ENCODE measurements around the gene CFDP1.

Gene CFDP1

DNA sequence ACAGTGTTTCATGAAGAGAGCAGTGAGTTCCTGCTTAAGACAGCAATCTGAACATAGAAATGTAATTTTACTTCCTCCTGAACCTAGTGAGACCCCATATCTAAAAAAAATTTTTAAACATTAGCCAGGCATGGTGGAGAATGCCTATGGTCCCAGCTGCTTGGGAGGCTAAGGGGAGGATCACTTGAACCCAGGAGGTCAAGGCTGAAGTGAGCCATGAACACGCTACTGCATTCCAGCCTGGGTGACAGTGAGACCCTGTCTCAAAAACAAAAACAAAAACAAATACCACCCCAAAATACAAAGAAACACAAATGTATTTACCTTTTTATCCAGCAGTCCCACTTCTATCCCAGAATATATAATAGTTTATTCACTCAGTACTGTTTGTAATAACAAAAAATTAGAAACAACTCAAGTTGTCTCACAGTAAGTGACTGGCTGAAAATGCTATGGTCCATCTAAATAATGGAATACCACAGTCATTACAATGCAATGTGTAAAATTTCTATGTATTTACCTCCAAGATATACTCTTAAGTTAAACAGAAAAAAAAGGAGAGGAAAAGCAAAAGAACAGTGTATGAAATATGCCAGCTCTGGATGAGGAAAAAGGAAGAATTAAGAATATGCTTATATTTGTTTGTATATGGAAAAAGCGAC is 16.3 kb downstream of the CFDP1 start:
- DNase-seq (ENCODE audit: low read depth, low spot score) = no peak
- no peak overlapping the region for H3K27ac ChIP-seq

DNA sequence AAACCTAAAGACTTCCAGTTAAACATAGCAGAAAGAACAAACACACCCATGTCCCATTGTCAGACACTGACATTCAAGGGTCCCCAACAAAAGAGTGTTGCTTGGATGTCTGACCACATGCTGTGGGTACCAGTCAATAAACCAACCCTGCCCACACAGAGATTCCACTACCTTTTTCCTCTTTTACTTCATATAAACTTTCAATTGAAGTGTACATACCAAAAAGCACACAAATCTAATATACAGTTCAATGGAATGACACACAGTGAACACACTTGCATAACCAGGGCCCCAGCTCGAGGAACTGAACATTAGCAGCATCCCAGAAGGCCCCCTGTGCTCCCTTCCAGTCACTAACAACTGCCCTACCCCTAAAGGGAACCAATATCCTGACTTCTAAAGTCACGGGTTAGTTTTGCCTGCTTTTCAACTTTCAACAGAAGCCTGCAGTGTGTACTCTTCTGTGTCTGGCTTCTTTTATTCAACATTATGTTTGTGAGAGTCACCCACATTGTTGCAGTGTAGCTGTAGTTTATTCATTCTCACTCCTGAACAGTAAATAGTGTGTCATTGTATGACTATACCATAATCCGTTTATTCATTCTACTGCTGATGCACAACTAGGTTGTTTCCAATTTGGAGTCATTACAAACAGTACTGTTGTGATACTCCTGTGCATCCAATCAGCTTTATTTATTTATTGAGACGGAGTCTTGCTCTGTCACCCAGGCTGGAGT is 18.0 kb downstream of the CFDP1 start:
- peak overlapping the region; percentile 10 for H3K27ac ChIP-seq
- peak; percentile 34 for DNase-seq (ENCODE audit: low read depth, low spot score)

DNA sequence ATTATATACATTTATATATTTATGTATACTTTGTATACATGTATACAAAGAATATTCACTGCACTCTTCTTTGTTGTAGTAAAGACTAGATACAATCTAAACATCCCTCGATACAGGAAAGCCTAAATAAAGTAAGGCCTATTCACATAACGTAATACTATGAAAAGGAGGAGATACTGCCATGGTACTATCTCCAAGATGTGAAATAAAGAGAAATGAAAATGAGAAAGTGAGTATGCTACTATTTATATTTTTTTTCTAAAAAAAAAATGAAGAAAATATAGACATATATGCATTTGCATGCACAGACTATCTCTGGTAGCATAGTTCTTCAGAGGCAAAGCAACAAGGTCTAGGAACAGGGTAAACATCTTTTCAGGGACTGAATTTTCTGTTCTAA is 19.4 kb downstream of the CFDP1 start:
- DNase-seq (ENCODE audit: low read depth, low spot score) = no peak
- H3K27ac ChIP-seq = no peak overlapping the region

DNA sequence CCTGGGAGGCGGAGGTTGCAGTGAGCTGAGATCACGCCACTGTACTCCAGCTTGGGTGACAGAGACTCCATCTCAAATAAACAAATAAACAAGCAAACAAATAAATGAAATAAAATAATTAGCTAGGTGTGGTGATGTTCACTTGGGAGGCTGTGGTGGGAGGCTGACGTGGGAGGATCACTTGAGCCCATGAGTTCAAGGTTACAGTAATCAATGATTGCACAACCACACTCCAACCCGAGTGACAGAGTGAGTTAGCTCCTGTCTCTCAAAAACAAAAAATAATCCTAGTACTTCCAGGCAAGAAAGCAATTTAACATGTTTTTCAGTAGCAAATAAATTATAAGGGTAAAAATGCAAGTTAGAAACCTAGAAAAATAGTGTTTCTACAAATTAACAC is 26.4 kb downstream of the CFDP1 start:
- no peak overlapping the region for H3K27ac ChIP-seq
- DNase-seq (ENCODE audit: low read depth, low spot score) = no peak

DNA sequence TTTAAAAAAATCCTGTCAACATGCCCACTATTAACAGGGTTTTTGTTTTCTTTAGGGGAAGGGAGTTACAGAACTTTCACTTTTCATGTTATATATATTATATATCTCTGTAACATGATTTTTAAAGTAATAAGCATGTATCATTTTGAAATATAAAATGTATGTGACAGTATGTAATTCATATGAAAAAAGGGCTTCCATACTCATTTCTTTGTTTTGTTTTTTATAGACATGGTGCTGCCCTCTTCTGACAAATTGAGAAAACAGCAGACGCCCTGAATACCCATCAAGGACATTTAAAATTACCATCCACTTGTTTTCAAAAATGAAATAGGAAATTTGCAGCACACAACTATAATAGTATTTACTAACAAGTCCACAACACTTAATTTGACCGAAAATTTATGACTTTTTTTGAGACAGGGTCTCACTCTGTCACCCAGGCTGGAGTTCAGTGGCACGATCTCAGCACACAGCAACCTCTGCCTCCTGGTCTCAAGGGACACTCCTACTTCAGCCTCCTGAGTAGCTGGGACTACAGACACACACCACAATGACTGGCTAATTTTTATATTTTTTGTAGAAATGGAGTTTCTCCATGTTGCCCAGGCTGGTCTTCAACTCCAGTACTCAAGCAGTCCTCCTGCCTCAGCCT is 30.4 kb downstream of the CFDP1 start:
- H3K27ac ChIP-seq = peak overlapping the region; percentile 34
- no peak for DNase-seq (ENCODE audit: low read depth, low spot score)

DNA sequence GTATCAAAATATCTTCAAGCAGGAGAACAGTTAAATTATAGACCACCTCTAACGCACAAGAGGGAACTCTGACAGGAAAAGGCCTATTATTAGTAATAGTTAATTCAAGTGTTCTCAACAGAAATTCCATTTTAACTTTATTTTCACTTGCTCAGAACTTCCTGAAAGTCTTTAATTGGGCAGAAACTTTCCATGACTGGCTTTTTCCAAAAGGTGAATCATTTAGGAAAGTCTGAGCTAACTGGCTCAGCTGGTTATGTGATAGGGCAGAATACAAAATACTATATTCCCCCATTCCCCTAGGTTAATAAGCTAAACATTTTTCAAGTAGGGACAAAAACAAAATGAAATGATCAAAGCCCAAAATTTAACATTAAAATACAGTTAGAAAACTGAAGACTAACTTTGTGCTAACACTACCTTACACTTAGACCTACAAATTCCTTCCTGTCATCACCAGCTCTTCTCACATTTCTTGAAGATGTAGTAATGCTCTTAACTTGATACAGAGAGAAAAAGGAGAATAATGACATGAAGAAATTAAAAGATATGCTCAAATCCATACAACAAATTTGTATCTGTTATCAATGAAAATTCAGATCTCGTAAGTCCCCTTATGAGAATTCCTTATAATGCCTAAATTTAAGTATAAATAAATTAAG is 31.0 kb downstream of the CFDP1 start:
- peak overlapping the region; percentile 34 for H3K27ac ChIP-seq
- DNase-seq (ENCODE audit: low read depth, low spot score) = no peak

DNA sequence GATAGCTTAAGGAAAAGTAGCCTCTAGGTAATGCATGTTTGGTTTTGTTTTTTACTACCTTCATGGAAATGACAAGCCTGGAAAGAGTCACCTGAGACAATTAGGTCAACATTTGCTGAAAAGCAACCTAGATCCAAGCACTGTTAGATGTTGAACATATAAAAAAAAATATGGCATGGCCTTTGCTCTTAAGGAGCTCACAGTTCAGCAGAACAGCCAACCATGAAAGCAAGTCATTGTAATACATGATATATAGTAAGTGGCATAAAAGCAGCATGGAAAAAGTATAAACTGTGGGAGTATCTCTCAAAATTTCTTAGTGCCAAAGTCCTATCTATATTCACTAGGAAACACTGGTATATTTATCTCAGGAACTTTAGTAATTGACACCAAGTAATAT is 31.6 kb downstream of the CFDP1 start:
- DNase-seq (ENCODE audit: low read depth, low spot score) = no peak
- peak overlapping the region; percentile 34 for H3K27ac ChIP-seq

DNA sequence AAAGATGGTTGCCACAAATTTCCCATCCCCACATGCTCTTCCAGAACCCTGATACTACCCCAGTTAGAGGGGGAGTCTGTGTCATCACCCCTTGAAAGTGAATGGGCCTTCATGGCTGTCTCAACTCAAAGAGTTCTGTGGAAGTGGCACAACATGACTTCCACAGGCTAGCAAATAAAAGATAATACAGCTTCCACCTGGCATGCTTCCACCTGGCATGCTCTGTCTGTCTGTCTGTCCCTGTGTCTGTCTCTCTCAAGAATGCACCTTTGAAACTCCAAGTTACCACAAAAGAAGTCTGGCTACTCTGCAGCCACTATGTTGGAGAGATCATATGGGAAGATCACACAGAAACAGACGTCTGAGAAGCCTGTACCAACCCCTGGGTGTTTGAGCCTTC is 35.0 kb downstream of the CFDP1 start:
- DNase-seq (ENCODE audit: low read depth, low spot score) = no peak
- no peak overlapping the region for H3K27ac ChIP-seq

DNA sequence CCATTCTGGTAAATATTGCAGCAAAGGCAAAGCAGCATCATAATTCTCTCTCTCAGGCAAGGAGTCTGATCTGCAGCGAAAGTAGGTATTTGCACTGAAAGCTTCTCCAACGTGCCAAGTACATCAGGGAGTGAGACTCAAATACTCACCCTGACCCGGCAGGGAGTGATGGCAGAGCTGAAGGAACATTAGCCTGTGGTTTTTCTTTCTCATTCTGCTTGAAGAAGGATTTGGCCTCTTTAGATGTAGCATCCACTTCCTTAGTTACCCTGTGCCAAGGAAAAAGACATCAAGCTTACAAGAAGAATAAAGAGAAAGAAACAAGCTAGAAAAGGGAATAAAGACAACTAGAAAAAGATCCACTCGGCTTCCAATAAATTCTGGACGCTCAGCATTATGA is 38.4 kb downstream of the CFDP1 start:
- no peak for DNase-seq (ENCODE audit: low read depth, low spot score)
- H3K27ac ChIP-seq = no peak overlapping the region

DNA sequence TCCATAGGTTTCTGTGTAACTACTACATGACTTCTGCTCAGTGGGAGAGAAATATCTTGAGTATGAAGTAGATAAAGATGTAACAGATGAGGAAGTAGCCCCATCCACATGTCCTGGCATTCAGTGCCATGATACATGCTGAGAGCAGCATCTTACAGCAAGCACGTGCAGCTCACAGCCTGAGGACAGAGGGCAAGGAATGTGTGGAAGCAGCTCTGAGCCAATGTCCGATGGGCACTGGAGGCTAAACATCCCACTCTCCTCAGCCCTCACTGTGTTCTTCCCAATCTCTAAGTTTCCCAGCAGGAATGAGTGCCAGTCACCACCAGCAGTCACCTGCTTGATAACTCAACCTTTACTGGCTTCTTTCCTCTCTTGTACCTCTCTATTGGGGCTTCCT is 40.4 kb downstream of the CFDP1 start:
- DNase-seq (ENCODE audit: low read depth, low spot score) = no peak
- H3K27ac ChIP-seq = no peak overlapping the region

DNA sequence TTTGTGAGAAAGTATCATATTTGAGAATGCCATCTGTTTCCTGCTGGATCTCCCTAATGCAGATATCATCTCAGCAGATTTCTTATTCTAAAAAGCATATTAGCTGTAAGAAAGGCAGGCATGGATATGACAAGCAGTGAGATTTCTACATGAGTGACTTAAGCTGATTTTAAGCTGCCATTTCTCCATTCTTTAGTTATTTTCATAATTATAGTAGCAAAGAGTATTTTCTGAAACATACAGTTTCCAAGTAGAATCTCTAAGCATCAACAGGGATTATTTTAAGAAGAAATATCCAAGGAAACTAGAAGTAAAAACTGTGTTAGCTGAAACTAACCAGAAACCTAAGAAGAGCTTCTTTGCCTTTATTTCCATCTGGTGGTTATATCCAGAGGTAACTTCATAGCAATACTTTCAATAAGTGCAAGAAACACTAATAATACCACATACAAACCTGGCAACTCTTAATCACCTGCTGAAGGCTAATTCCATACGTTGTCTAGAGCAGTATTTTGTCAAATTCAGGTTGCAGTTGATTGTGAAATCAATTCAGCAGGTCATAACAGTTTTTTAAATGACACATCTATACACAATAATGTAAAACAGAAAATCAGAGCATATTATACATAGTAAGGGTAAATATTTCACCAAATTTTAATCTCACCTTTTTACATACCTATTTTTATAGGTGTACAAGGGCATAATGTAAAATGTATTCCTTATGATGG is 42.2 kb downstream of the CFDP1 start:
- H3K27ac ChIP-seq = no peak overlapping the region
- no peak for DNase-seq (ENCODE audit: low read depth, low spot score)

DNA sequence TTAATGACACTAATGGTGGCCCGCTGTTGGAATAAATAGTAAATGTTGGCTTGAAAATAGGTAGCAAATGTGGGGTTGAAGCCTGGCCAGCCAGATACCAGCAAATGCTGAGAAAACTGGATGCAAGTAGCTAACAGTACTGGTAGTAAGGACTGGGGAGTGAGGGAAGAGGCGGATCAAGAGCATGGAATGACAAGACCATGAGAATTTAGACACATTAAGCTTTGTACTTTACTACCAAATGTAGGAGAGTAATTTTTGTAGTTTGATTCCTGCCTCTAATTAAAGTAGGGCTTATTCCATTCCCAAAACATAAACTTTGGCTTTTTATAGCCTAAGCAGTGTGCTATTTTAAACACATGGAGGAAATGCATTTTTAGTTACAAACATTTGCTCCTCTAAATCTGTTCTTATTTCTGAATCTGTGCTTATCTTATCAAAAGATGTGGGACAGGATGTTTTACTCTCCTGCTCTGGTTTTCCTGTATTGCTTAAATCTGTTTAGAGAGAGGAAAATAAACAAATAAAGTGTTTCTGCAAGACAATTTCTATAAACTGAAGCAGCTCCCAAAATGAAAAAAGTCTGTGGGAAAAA is 44.1 kb downstream of the CFDP1 start:
- H3K27ac ChIP-seq = no peak overlapping the region
- no peak for DNase-seq (ENCODE audit: low read depth, low spot score)

DNA sequence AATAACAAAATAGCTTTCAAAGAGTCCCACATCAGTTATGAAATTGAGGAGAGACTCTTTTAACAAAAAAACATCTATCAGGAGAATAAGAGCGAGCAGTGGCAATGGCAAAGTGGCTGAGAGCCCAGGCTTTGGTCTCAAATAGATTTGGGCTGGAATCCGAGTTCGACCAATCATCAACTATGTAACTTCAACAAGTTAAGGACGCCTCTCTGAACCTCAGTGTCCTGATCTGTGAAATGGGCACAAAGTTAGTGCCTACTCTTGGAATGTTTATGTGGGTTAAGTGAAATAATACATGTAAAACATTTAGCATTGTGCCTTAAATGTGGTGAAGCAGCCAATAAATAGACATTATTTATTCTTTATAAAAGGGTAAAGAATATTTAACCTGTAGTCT is 45.4 kb downstream of the CFDP1 start:
- no peak overlapping the region for H3K27ac ChIP-seq
- no peak for DNase-seq (ENCODE audit: low read depth, low spot score)

DNA sequence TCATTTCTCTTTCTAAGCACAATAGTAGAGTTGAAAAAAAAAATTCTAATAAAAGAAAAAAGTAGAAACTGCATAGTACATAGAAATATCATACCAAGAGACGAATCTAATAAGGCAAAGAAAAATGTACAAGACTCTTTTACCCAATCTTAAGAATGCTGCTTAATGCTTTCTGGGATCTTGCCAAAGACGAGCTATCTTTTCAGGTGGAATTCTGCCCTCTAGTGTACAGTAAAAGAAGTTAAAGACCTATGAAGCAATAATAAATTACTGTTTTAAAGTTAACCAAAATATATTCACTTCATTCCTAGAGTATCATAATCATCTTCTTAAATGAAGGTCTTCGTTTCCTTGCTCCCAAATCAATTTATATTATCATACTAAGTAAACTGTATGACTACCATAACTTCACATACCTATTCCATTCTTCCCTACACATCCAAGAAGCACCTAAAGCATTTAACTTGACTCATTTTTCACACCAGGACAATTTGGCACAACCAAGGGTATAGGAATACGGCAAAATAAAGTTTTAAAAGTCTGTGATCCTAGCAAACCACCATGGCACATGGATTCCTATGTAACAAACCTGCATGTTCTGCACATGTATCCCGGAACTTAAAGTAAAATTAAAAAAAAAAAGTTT is 47.7 kb downstream of the CFDP1 start:
- no peak for DNase-seq (ENCODE audit: low read depth, low spot score)
- H3K27ac ChIP-seq = peak overlapping the region; percentile 23

DNA sequence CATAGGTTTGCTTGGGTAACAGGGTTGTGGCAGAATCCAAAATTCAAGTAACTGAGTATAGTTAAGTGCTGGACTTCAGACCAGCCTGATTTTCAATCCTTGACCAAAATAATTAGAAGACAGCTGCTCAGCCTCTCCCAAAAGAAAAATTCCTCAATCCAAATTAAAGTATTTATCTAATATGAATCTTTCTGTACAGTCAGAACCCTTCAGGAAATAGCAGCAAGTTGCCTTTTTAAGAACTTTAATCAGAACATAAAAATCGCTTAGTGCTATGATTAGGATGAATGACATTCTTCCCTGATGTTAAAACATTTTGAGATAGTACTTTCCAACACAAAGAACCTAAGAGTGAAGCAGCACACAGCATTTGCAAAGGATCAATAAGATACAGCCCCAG is 50.2 kb downstream of the CFDP1 start:
- H3K27ac ChIP-seq = peak overlapping the region; percentile 91

DNA sequence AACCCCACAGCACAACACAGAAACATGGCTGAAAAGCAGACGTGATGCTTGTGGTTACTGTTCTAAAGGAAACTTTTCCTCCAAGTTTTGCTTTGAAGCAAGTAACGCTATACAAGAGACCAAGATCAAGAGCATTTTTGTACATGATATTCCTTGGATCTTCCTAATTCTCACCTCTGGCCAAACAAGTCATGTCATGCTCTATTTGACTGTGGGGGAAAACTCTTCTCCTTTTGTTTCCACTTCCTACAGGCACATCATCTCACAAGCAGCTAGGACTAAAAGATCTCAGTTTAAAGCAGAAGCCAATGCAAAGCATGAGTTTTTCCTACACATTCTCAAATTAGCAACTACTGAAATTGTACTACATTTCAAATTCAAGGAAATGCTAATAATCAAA is 50.7 kb downstream of the CFDP1 start:
- DNase-seq (ENCODE audit: low read depth, low spot score) = no peak
- H3K27ac ChIP-seq = peak overlapping the region; percentile 91

More for the DNA sequence above, 50.2 kb downstream of the CFDP1 start:
- DNase-seq (ENCODE audit: low read depth, low spot score) = no peak

DNA sequence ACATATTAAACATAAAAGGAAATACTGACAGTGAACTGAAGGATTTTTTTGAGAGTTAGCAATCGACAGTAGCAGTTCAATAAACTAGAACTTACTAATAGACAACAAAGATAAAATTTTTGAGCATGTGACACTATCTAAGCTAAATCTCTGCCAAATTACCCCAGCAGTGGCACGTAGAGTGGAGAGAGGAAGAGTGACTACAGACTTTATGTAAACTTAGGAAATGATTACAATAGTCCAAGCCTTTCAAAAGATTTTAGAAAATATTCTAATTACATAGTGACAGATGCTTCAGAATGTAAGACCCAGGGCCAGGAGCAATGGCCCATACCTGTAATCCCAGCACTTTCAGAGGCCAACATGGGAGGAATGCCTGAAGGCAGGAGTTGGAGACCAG is 52.4 kb downstream of the CFDP1 start:
- H3K27ac ChIP-seq = peak overlapping the region; percentile 91

DNA sequence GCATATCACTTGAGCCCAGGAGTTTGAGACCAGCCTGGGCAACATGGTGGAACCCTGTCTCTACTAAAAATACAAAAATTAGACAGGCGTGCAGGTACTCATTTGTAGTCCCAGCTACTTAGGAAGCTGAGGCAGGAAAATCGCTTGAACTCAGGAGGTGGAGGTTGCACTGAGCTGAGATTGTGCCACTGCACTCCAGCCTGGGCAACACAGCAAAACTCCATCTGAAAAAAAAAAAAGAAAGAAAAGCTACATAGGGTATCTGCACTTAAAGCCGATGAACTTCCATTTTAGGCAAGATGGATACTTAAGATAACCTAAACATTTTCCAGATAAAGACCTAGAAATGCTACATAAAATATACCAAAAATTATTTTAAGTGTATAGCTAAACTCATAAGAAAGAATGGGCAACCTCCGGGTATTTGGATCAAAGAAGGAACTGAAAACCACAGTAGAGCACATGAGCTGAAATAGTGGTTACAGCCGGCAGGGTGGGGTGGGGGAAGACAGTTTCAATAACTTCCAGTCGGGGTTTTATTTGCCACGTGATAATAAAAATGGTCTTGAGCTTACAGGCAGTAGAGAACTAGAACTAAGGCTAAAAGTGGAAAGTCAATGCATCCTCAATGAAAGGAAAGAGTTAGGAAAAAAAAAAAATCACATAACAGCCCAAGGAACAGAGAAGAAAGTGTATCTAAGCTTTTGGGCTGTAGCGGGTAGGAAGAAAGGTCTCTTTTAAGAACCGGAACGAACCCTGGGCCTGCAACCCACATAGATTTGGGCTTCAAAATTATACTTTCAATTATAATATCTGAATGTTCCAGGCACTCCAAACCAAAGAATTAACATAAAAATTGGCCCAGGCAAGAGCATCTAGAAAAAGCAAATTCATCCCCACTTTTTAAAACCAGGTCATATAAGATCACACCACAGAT is 53.1 kb downstream of the CFDP1 start:
- no peak for DNase-seq (ENCODE audit: low read depth, low spot score)

More for the DNA sequence above, 52.4 kb downstream of the CFDP1 start:
- DNase-seq (ENCODE audit: low read depth, low spot score) = no peak

More for the DNA sequence above, 53.1 kb downstream of the CFDP1 start:
- H3K27ac ChIP-seq = peak overlapping the region; percentile 91
